ENCODE data around the gene MRPS25.
"Not testable (repeated sequence)": the region's sequence is repeated elsewhere in the genome, so short reads cannot be mapped to it uniquely, and the experiment has no call there.

DNA sequence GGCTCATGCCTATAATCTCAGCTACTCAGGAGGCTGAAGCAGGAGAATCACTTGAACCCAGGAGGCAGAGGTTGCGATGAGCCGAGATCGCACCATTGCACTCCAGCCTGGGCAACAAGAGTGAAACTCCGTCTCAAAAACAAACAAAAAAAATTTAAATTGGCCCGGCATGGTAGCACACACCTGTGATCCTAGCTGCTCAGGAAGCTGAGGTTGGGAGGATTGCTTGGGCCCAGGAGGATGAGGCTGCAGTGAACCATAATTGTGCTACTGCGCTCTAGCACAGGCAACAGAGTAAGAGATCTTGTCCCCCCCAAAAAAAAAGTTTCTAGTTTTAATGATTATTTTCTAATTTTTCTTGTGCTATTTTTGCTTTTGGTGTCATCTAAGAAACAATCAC, 65.9 kb downstream of the MRPS25 start:
- TF ChIP-seq FOXK2 (IDR thresholded peaks at IDR 0.05); FOXM1 (IDR thresholded peaks at IDR 0.05; ENCODE audit: borderline replicate concordance); SUZ12 (IDR thresholded peaks at IDR 0.05); ELF4 (IDR thresholded peaks at IDR 0.05); FOXA1 (IDR thresholded peaks at IDR 0.05); LEF1 (IDR thresholded peaks at IDR 0.05; ENCODE audit: borderline replicate concordance); BHLHE40 (IDR thresholded peaks at IDR 0.05; ENCODE audit: borderline replicate concordance); SP1 (IDR thresholded peaks at IDR 0.05); CTBP1 (IDR thresholded peaks at IDR 0.05; ENCODE audit: borderline replicate concordance); HDGF (IDR thresholded peaks at IDR 0.05; ENCODE audit: borderline replicate concordance): not testable (repeated sequence)
